K562 (cell line): ENCODE results near the gene KANK2. TPM values are rescaled to one million over a fixed set of nuclear protein-coding genes. Genes with fewer than 3 reads are reported as not detected.

ENCODE experiments used
- ASH1L ChIP-seq: fragments of 450-650 bp; IDR thresholded peaks from 2 replicates; pipeline ENCODE4 v1.6.1; 2018; ENCODE audit warnings: borderline replicate concordance, mild to moderate bottlenecking, low read depth; ENCODE audit not compliant: partially characterized antibody
- CHD7 ChIP-seq: fragments of 200-600 bp; sonication (generic); IDR thresholded peaks from one replicate; pipeline ENCODE4 v1.6.1; 2012; ENCODE audit warnings: mild to moderate bottlenecking, low read depth, low read length, inconsistent platforms
- KDM1A ChIP-seq, 2 experiments: fragments of 450-650 bp; IDR thresholded peaks; 2 replicates each; pipeline ENCODE4 v1.6.1; 2016; ENCODE audit warnings: mild to moderate bottlenecking in 2 of 2
- TCF3 ChIP-seq: sonication (generic); formaldehyde crosslinking; IDR thresholded peaks from 2 replicates; pipeline ENCODE4 v1.4.0; 2020; ENCODE audit warnings: mild to moderate bottlenecking, missing genetic modification reagents
- ZSCAN29 ChIP-seq: fragments of 450-650 bp; IDR thresholded peaks from 2 replicates; pipeline ENCODE4 v1.6.1; 2017
- polyA plus RNA-seq, 8 experiments: library from polyadenylated mRNA; depleted of rRNA in 4 of 8; stranded (reverse) in 5 of 8; unstranded in 3 of 8; fragments of >200 nt; fragmentation: Nextera tagmentation in 2 of 8; fragmentation: Illumina TruSeq in 1 of 8; extraction: Ambion mirVana in 2 of 8; extraction: Trizol in 1 of 8; gene quantifications; 2 replicates each; pipeline versions ENCODE4 v1.2.1 to v1.2.3, GENCODE V29; 2011 to 2014; ENCODE audit warnings: inconsistent platforms in 1 of 8, missing spikeins in 1 of 8
- total RNA-seq, 7 experiments: library from RNA; depleted of rRNA in 6 of 7; stranded (reverse); fragments of >200 nt in 6 of 7; fragmentation: Illumina TruSeq in 2 of 7; extraction: Trizol in 2 of 7; gene quantifications; 2 replicates each; pipeline versions ENCODE4 v1.2.1 to v1.2.3, GENCODE V29; 2011 to 2021; ENCODE audit warnings: low replicate concordance in 1 of 7
- TF ChIP-seq, protein P1 (sequence below): fragments of 450-650 bp; formaldehyde crosslinking; IDR thresholded peaks from 2 replicates; pipeline ENCODE4 v1.4.0; 2020; ENCODE audit warnings: mild to moderate bottlenecking, mixed read lengths

The KANK2 gene
- total and polyA plus RNA-seq, 9 of the 15 experiments (the other 6 are each of a cell fraction or from before 2014, with no cell fraction given) = 4.4 to 47.8 (median 21.3) TPM

GRCh38 chr19:11194656-11195558 lies 2.4 kb downstream of the KANK2 start (continued):
- no peak for TF ChIP-seq CHD7
- TF ChIP-seq ASH1L = no peak
- TF ChIP-seq, protein P1, sequence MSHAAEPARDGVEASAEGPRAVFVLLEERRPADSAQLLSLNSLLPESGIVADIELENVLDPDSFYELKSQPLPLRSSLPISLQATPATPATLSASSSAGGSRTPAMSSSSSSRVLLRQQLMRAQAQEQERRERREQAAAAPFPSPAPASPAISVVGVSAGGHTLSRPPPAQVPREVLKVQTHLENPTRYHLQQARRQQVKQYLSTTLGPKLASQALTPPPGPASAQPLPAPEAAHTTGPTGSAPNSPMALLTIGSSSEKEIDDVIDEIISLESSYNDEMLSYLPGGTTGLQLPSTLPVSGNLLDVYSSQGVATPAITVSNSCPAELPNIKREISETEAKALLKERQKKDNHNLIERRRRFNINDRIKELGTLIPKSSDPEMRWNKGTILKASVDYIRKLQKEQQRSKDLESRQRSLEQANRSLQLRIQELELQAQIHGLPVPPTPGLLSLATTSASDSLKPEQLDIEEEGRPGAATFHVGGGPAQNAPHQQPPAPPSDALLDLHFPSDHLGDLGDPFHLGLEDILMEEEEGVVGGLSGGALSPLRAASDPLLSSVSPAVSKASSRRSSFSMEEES (CRISPR knock-in tag) = no peak
- no peak for TF ChIP-seq TCF3 (CRISPR knock-in tag)
- no peak for TF ChIP-seq ZSCAN29
- peak; percentile 24 to 48; a peak in 2 of 4 replicates for TF ChIP-seq KDM1A (IDR thresholded peaks at IDR 0.05)
- TF ChIP-seq, all 486 proteins: peak for 4
